Prostate gland (tissue), 2 donors: Measurements from ENCODE around the gene PTGIR.

Source experiments
- CTCF ChIP-seq, 4 experiments: fragments of 200-600 bp in 2 of 4; fragments of 450-650 bp in 2 of 4; sonication (generic) in 2 of 4; IDR thresholded peaks; 1 replicate in 3 of 4; 2 replicates in 1 of 4; pipeline ENCODE4 v1.5.1; 2016 to 2019; ENCODE audit warnings: antibody characterized with exemption in 4 of 4, mild to moderate bottlenecking in 2 of 4, moderate library complexity in 2 of 4
- POLR2A ChIP-seq: fragments of 450-650 bp; IDR thresholded peaks from one replicate; pipeline ENCODE4 v1.6.1; 2016; ENCODE audit warnings: antibody characterized with exemption, mild to moderate bottlenecking
- POLR2AphosphoS5 ChIP-seq: sonication (generic); formaldehyde crosslinking; IDR thresholded peaks from one replicate; pipeline ENCODE4 v1.6.1; 2017; ENCODE audit warnings: antibody characterized with exemption

- TF ChIP-seq POLR2AphosphoS5 (no peak), CTCF (IDR thresholded peaks at IDR 0.05) (no peak), POLR2A (no peak)
Measured at GRCh38 chr19:46580247-46580646, 44.6 kb downstream of the PTGIR start.
